ENCODE data around the gene POLA1.

The POLA1 gene

DNA sequence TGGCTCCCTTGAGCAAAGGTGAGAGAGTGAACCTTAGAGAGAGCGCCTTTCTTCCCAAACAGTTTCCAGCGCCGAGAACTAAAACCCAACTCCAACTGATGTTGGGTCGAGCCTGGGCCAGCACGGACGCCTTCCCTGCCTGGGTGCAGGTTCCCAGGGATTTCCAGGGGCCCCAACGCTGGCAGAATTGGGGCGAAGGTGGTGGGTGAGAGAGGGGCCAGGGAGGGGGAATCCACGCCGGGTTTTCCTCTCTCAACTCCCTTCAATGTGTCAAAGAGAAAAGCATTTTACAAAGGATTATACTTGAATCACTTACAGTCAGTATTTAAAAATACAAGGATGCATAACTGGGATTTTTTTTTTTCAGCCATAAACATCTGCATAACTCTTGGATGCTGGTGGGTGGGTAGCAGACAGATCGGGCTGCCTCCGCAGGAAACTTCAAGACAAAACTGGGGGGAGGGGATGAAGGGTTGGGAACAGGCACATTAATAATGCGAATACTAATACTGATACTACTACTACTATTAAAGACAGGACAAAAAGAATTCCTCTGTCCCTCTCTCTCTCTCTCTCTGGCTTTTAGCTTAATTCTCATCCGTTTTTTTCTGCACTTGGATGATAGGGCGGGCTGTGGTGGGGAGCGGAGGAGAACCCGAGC lies 323.4 kb downstream of the POLA1 start:
- no peak for DNase-seq (ENCODE audit: low spot score)
- TF ChIP-seq CTCF (IDR thresholded peaks at IDR 0.05; ENCODE audit: extremely low read depth, missing control alignments): no peak

DNA sequence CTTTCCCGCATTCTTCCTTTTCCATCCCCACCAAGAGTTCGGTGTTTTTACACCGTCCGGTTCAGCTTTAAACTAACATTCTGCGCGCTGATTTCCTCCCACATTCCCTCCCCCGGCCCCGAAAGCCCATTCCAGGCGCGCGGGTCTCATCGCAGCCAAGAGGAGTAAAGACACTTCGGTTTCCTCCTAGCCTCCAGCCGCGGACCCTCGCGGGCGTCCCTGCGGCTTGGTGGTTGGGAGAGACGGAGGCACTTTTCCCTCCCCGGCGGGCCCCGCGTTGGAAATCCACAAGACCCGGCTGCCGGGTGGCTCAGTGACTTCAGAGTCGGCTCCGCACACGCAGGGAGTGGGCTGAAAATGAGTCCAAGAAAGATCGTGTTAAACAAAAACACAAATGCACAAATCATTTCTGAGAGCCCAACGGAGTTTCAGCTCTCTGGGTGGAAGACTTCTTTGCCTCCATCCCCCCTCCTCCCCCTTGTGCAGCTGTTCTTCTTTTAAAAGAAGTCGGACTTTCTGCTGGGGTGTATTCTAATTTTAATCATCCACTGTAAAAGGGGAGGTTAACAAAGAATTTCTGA lies 324.0 kb downstream of the POLA1 start:
- TF ChIP-seq CTCF (IDR thresholded peaks at IDR 0.05; ENCODE audit: extremely low read depth, missing control alignments): no peak

GRCh38 chrX:25018682-25019081 lies 325.0 kb downstream of the POLA1 start:
- no peak for DNase-seq (ENCODE audit: low spot score)
- TF ChIP-seq CTCF (IDR thresholded peaks at IDR 0.05; ENCODE audit: extremely low read depth, missing control alignments): no peak

More for the DNA sequence above, 324.0 kb downstream of the POLA1 start:
- DNase-seq (ENCODE audit: low spot score): no peak

- DNase-seq (ENCODE audit: low spot score): no peak
- no peak for TF ChIP-seq CTCF (IDR thresholded peaks at IDR 0.05; ENCODE audit: extremely low read depth, missing control alignments)
These were observed 326.1 kb downstream of the POLA1 start for GRCh38 chrX:25019707-25020390.

- TF ChIP-seq CTCF (IDR thresholded peaks at IDR 0.05; ENCODE audit: extremely low read depth, missing control alignments): no peak
- DNase-seq (ENCODE audit: low spot score): no peak
These were observed 326.7 kb downstream of the POLA1 start for GRCh38 chrX:25020391-25020904.

DNA sequence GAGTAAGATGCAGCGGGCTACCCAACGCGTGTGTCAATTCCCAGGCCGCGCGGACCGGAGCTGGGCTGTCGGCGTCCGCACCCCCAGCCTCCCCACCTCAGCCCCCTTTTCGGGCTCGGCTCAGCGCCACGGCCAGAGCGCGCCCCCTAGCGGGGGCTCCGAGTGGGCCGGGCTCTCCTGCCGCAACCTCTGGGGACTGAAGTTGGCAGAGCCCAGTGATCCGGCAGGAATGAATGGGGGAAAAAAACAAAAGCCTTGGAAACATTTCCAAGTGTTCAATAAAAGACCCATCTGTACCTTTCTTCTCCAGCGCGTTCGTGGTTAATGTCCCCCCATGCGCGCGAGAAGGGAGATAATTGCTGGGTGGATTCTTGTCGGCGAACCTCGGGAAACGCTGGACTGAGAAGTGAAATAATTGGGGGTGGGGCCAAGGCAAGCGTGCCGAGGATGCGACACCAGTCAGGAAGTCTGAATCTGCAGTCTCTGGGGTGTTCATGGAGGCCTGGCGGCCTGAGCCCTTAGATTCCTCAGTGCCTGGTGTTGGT lies 327.3 kb downstream of the POLA1 start:
- DNase-seq (ENCODE audit: low spot score): peak; percentile 79
- peak; percentile 47 for TF ChIP-seq CTCF (IDR thresholded peaks at IDR 0.05; ENCODE audit: extremely low read depth, missing control alignments)

All from GM20000 (cell line).